ENCODE measurements around the gene EFCAB9.

EFCAB9 gene

GRCh38 chr5:172245046-172245445 is 51.1 kb downstream of the EFCAB9 start:
- DNase-seq = no peak

GRCh38 chr5:172245703-172246125 is 51.7 kb downstream of the EFCAB9 start:
- DNase-seq = no peak

- no peak for DNase-seq
Observed at GRCh38 chr5:172248637-172249036, 54.7 kb downstream of the EFCAB9 start.

- no peak for DNase-seq
Observed at GRCh38 chr5:172251419-172251818, 57.4 kb downstream of the EFCAB9 start.

GRCh38 chr5:172252501-172252900 is 58.5 kb downstream of the EFCAB9 start:
- no peak for DNase-seq

Data from activated gamma-delta T cell (primary cell).